ENCODE measurements around the gene C20orf204. TPM values are rescaled to one million over a fixed set of nuclear protein-coding genes. Genes with fewer than 3 reads are reported as not detected.

C20orf204 gene
- total and polyA plus RNA-seq, 2 of the 4 experiments (the other 2 are of a cell fraction) = 0.09 to 0.18 TPM

- Histone ChIP-seq H4K8ac (ENCODE audit: low read depth in 2 of 2, low read length in 2 of 2) (no peak overlapping the region), H3K9me3 (ENCODE audit: control insufficient read depth, insufficient read depth, low read length) (no peaks in the 10 kb centered on the region), H3K9ac (ENCODE audit: low read depth, low read length) (no peak overlapping the region), H3K4me1 (ENCODE audit: control insufficient read depth, insufficient read depth, low read length) (peaks cover 8% of the 10 kb centered on the region; the same call in 1 of the 2 replicates), H4K5ac (ENCODE audit: low read depth, low read length) (no peak overlapping the region), H2AFZ (replicated peaks; ENCODE audit: low read length, poor library complexity) (no peak overlapping the region), H3K9me1 (ENCODE audit: insufficient read depth, low read length) (peaks cover 10% of the 10 kb centered on the region; the same call in 1 of the 2 replicates), H3K27ac (ENCODE audit: insufficient read depth, low read length) (no peak overlapping the region), H3K79me1 (ENCODE audit: low read depth in 1 of 2, low read length in 2 of 2) (peaks cover 29 to 56% of the 10 kb centered on the region in 2 experiments), H4K20me1 (ENCODE audit: insufficient read depth, low read length) (peaks cover 34% of the 10 kb centered on the region), H3K36me3 (ENCODE audit: control insufficient read depth, insufficient read depth, low read length) (peaks cover 57% of the 10 kb centered on the region), H3K27me3 (ENCODE audit: control insufficient read depth, insufficient read depth, low read length) (no peaks in the 10 kb centered on the region), H4K91ac (ENCODE audit: insufficient read depth, low read depth, low read length) (no peak overlapping the region), H2BK20ac (ENCODE audit: low read depth, low read length) (no peak overlapping the region), H3K56ac (ENCODE audit: extremely low read depth, insufficient read depth, low read length) (no peak overlapping the region), H2BK120ac (ENCODE audit: low read depth, low read length) (no peak overlapping the region), H2BK15ac (ENCODE audit: low read depth, low read length) (no peak overlapping the region), H3K14ac (replicated peaks; ENCODE audit: low read depth, low read length) (no peak overlapping the region), H3K4ac (ENCODE audit: low read depth, low read length) (no peak overlapping the region), H3K4me3 (ENCODE audit: insufficient read depth, low read depth, low read length) (no peak overlapping the region), H3K23ac (ENCODE audit: low read depth, low read length) (no peak overlapping the region), H2AK5ac (ENCODE audit: low read depth, low read length) (no peak overlapping the region), H2AK9ac (replicated peaks; ENCODE audit: low read depth, low read length, poor library complexity) (peak overlapping the region; percentile 52), H3K4me2 (ENCODE audit: low read depth, low read length) (no peak overlapping the region), H3K18ac (ENCODE audit: low read depth, low read length) (no peak overlapping the region), H2BK5ac (ENCODE audit: low read depth, low read length, poor library complexity, severe bottlenecking) (no peak overlapping the region)
- intact Hi-C loops (cut with micrococcal nuclease) = no loop called here
- BruUV-seq (replicated peaks) = no TSS peak
- in situ Hi-C loops (cut with MboI; ENCODE audit: low sequenced_read_pairs) = no loop called here
- ChIA-PET POLR2A (ENCODE audit: unreplicated experiment) (no interaction called here), CTCF (no interaction called here)
- 100% methylated on average over 2 of the region's 6 CpGs; no CpG with 5 or more reads in 1 of the 2 experiments for WGBS, 2 experiments (ENCODE audit: extremely low coverage in 2 of 2, insufficient read length in 1 of 2)
- TF ChIP-seq MAZ (IDR thresholded peaks at IDR 0.05; ENCODE audit: borderline replicate concordance, low read depth, low read length) = no peak
- peak; percentile 57 for TF ChIP-seq CEBPB (IDR thresholded peaks at IDR 0.05; ENCODE audit: low read depth, low read length)
- peak; percentile 56 for ATAC-seq (ENCODE audit: low read depth)
- DNase-seq = peak; percentile 16
- dilution Hi-C loops (cut with HindIII; ENCODE audit: low sequenced_read_pairs, unreplicated experiment) = no loop called here
These were observed 30.6 kb upstream of the C20orf204 start for GRCh38 chr20:64005394-64005793.

Measured in IMR-90 (cell line).